CD4-positive, alpha-beta T cell treated with Interleukin-15 for 4 hours (primary cell): Measurements from ENCODE around the gene TSPAN16.

Source experiments
- DNase-seq: peaks from one replicate; pipeline ENCODE4 v3.0.0-alpha.2; 2020; ENCODE audit warnings: low spot score

The TSPAN16 gene

GRCh38 chr19:11268783-11269267, 27.1 kb upstream of the TSPAN16 start:
- DNase-seq = no peak

- DNase-seq = no peak
Observed at GRCh38 chr19:11269408-11269807, 26.6 kb upstream of the TSPAN16 start.

- DNase-seq = no peak
Observed at GRCh38 chr19:11273296-11273695, 22.7 kb upstream of the TSPAN16 start.

- no peak for DNase-seq
Observed at GRCh38 chr19:11273989-11274388, 22.0 kb upstream of the TSPAN16 start.

- DNase-seq = no peak
Observed at GRCh38 chr19:11274533-11275086, 21.4 kb upstream of the TSPAN16 start.

GRCh38 chr19:11278670-11279069, 17.3 kb upstream of the TSPAN16 start:
- no peak for DNase-seq

- peak; percentile 34 for DNase-seq
Observed at GRCh38 chr19:11279505-11280236, 16.3 kb upstream of the TSPAN16 start.

GRCh38 chr19:11281356-11282049, 14.5 kb upstream of the TSPAN16 start:
- no peak for DNase-seq

GRCh38 chr19:11284515-11284914, 11.4 kb upstream of the TSPAN16 start:
- no peak for DNase-seq

- DNase-seq = no peak
Observed at GRCh38 chr19:11286312-11286974, 9.5 kb upstream of the TSPAN16 start.

GRCh38 chr19:11288349-11288748, 7.6 kb upstream of the TSPAN16 start:
- no peak for DNase-seq

GRCh38 chr19:11290256-11290655, 5.7 kb upstream of the TSPAN16 start:
- no peak for DNase-seq

GRCh38 chr19:11291415-11291814, 4.5 kb upstream of the TSPAN16 start:
- no peak for DNase-seq

- no peak for DNase-seq
Observed at GRCh38 chr19:11291991-11292390, 4.0 kb upstream of the TSPAN16 start.

- peak; percentile 75 for DNase-seq
Observed at GRCh38 chr19:11293433-11294389, 2.2 kb upstream of the TSPAN16 start.

- no peak for DNase-seq
Observed at GRCh38 chr19:11295180-11295579, 780 bp upstream of the TSPAN16 start.

GRCh38 chr19:11296264-11296663, 304 bp downstream of the TSPAN16 start:
- no peak for DNase-seq

- no peak for DNase-seq
Observed at GRCh38 chr19:11299946-11300810, 4.2 kb downstream of the TSPAN16 start.

GRCh38 chr19:11300811-11301120, 4.8 kb downstream of the TSPAN16 start:
- DNase-seq = no peak

- DNase-seq = no peak
Observed at GRCh38 chr19:11304936-11305335, 9.0 kb downstream of the TSPAN16 start.

- DNase-seq = no peak
Observed at GRCh38 chr19:11306337-11306736, 10.4 kb downstream of the TSPAN16 start.
